Measurements from ENCODE around the gene NADK2.

Gene NADK2

GRCh38 chr5:36162810-36163486 is 78.8 kb downstream of the NADK2 start:
- DNase-seq (ENCODE audit: low read depth): no peak

GRCh38 chr5:36161361-36161760 is 80.4 kb downstream of the NADK2 start:
- no peak for DNase-seq (ENCODE audit: low read depth)

DNA sequence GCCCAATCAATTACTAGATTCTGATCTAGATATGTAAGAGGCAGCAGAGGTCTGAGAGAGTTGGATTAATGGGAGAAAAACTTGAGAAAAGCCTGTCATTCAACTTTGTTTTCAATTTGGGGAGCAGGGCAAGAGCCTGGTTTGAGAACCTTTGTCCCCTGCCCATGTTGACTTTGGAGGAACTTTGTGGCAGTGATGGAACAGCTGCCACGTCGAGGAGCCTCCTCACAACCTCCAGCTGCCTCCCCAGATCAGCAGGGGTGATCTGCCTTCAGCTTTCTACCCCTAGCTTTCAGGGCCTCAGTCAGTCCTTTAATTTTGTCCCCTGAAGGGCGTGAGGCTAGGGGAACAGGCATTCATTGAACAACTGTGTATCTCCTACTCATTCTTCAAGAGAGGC is 81.1 kb downstream of the NADK2 start:
- no peak for DNase-seq (ENCODE audit: low read depth)

- no peak for DNase-seq (ENCODE audit: low read depth)
Measured at GRCh38 chr5:36158144-36158543, 83.6 kb downstream of the NADK2 start.

DNA sequence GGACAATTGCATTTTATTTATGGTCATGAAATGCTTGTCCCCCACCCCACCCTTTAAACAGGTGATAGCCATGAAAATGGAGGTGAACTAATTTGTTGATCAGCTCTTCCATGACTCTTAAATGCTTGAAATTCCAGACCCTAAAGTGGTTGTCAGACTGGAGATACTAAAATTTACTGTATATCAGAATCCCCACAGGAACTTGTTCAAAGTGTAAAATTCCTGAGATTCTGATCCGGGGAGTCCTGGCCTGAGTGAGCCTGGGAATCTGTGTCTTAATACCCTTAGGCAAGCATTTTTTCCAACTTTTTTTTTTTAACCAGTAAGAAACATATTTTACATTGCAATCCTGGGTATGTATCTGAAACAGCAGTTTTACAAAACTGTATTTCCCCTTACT is 85.1 kb downstream of the NADK2 start:
- DNase-seq (ENCODE audit: low read depth): no peak

DNA sequence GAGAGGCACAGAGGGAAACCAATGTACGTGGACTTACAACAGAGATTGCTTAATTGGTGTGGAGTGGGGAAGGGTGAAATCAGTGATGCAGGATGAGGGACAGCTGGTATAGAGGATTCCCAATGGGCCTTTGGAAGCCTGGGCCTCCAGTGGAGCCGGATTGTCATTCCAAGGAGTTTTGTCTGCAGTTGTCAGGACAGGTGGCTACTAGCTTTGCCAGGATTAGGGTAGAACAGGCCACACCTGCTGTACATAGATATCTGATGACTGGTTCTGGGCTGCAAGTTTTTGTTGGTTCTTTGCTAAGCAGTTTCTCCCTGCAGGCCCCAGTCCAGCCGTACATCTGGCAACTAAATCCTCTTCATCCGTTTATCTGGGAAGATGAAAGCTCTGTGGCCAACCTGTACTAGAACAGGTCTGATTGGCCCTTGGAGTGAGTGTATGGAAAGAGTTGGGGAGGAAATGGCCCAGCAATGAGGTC is 85.6 kb downstream of the NADK2 start:
- no peak for DNase-seq (ENCODE audit: low read depth)

DNA sequence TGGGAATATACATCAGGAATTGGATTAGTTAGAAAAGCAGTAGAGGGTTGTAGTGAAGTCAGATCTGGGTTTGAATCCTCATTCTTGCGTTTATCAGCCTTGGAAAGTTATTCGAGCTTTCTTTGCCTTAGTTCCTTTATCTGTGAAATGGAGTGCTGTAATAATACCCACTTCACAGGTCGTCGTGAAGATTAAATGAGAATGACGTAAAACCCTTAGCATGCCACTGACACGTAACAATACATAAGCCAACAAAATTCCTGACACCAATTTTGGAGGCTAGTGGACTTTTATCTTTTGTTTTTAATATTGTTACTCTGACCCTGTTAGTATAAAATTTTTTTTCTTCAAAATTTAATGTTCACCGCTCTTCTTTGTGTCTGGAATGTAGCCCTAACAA is 86.4 kb downstream of the NADK2 start:
- DNase-seq (ENCODE audit: low read depth): no peak

DNA sequence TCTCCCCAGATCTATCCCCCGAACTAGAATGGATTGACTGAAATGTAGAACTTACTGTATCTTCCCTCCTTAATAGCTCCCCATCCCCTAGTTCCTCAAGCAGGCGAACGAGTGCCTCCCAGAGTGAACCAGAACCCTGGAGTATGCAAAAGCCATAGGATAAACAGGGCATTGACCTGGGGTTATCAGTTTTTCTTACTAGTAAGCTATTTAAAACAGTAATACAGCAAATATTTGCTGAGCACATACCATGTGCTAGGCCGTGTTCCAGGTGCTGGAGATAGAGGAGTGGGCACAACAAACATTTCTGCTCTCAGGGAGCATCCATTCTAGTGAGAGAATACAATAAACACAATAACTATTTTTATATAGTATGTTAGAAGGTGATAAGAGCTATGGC is 88.0 kb downstream of the NADK2 start:
- DNase-seq (ENCODE audit: low read depth): no peak

DNA sequence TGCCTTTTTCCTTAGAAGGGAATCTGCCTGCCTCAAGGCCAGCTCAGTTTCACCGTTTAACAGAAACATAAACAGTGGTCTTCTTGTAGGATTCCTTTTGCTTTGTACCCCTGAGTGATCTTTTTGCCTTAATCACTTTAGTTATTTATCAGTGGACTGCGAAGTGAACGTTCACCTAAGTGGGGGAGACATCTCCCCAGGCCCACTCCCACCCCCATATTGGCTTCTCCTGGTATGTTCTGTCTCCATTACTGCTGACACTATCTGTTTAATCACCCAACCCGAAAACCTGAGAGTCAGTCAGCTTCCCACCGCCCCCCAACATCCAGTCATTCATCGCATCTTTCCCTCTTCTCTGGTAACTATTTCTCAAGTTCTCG is 88.4 kb downstream of the NADK2 start:
- no peak for DNase-seq (ENCODE audit: low read depth)

GRCh38 chr5:36152324-36153297 is 89.1 kb downstream of the NADK2 start:
- no peak for DNase-seq (ENCODE audit: low read depth)

DNA sequence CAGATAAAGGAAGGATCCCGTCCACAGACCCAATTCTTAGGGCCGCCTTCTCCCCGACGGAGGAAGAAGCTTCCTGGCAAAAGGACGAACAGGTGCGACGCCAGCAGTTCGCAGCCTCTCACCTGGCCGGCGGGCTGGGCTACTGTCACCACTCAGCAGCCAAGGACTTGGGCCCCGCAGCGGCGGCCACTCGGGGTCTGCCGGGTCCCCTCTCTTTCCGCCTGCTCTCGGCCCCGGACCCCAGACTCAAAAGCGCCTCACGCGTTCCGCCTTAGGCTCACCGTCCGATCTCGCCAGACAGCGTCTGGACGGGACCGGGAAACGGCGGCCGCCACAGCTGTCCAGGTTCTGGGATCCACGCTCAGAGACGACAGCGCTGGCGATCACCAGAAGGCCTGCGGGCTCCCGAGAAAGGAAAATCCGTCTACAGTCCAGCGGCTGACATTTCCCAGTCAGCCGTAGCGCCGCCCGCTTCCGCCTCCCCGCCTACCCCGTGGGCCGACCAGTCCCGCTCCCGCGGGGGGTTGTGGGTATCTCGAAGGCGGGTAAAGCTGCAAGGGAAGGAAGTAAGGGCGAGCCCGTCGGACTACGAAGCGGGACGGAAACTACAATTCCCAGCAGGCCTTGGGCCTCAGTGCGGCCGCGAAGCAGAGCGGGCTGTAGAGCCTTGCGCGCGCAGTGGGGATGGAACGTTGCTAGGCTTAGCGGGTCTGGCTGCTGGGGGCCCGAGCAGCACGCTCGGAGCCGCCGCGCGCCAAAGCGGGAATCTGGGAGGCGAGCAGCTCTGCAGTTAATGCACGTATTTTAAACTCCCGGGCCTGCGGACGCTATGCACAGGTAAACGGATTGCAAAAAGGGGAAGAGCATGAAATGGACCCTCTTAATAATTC is 90.0 kb downstream of the NADK2 start, which contains the start of the genes LMBRD2 and SKP2:
LMBRD2 (minus strand) TSS at position 454 of the 890 bp plus-strand sequence. CDS start 8,538 bp downstream, outside the sequence.
SKP2 (plus strand) TSS at position 678 of the 890 bp plus-strand sequence; CDS start at position 830, 152 bp downstream.
- peak; percentile 94 for DNase-seq (ENCODE audit: low read depth)

DNA sequence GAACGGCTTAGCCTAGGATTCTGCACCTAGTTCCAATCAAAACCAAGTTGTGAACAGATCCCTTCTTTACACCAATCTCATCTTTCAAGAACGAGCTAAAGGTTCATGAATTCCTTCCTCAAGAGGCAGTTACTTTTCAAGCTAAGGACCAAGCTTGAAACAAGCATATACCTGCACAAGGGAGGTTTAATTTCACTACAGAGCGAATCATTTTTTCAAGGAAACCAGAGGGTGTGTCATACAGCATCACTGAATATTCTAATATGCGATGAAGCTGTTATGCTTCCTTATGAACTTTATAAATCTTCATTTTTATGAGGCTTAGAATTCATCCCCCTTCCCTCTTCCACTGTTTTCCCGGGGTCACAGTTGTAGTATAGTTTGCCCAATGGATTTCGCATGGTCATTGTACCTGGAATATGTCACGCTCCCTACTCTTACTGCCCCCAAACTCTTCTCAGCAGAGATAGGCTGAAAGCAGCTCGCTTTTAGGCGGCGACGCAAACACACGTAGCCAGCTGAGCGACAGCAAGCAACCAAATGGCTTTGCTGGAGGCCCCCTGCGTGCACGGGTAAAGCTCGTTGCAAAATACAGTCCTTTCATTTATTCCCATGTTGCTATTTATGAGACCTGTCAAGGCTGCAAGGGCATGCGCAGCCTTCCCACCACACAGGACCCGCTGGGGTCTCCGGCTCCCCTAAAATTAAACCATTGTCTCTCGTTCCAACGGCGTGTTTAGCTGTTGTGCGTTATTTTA is 90.9 kb downstream of the NADK2 start:
- peak; percentile 33 for DNase-seq (ENCODE audit: low read depth)

DNA sequence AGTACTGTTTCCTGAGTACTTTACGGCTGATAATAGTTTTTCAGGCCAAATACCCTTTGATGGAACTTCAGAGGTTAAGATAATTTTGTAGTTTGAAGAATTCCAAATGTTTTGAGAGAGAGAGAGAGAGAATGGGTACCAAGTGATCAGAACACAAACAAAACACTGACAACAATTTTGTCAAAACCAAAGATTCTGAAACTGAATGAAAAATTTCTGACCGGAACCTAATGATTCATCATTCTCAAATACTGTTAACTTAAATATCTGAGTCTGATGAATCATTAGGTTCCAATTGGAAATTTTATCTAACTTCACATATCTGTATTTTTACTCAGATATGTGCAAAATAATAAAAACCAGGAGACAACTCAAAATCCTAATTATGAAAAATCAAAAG is 94.0 kb downstream of the NADK2 start:
- DNase-seq (ENCODE audit: low read depth): no peak

GRCh38 chr5:36146390-36146789 is 95.3 kb downstream of the NADK2 start:
- no peak for DNase-seq (ENCODE audit: low read depth)

GRCh38 chr5:36145311-36145710 is 96.4 kb downstream of the NADK2 start:
- no peak for DNase-seq (ENCODE audit: low read depth)
